Measurements from ENCODE around the gene METTL27. TPM values are rescaled to one million over a fixed set of nuclear protein-coding genes. Genes with fewer than 3 reads are reported as not detected.
A peak's percentile ranks its signal among the peaks of the same experiment; 100 is the strongest.

Gene METTL27
- total and polyA plus RNA-seq, 2 of the 8 experiments (the other 6 are each of a cell fraction or from before 2014, with no cell fraction given) = 6.2 to 12.0 TPM

DNA sequence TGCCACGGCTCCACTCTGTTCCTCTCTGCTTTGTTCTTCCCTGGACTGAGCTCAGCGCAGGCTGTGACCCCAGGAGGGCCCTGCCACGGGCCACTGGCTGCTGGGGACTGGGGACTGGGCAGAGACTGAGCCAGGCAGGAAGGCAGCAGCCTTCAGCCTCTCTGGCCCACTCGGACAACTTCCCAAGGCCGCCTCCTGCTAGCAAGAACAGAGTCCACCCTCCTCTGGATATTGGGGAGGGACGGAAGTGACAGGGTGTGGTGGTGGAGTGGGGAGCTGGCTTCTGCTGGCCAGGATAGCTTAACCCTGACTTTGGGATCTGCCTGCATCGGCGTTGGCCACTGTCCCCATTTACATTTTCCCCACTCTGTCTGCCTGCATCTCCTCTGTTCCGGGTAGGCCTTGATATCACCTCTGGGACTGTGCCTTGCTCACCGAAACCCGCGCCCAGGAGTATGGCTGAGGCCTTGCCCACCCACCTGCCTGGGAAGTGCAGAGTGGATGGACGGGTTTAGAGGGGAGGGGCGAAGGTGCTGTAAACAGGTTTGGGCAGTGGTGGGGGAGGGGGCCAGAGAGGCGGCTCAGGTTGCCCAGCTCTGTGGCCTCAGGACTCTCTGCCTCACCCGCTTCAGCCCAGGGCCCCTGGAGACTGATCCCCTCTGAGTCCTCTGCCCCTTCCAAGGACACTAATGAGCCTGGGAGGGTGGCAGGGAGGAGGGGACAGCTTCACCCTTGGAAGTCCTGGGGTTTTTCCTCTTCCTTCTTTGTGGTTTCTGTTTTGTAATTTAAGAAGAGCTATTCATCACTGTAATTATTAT is 10.3 kb downstream of the METTL27 start:
- CTCF ChIA-PET (ENCODE audit: partially characterized antibody) = interaction anchor here (0.6 to 4.9 kb wide), 14 partner anchors 8 to 303 kb away, joined by 3 to 52 read pairs (median 4); partner anchors contain the start of gene ABHD11
- peak; percentile 91 for TF ChIP-seq POLR2AphosphoS5 (IDR thresholded peaks at IDR 0.05; ENCODE audit: low read depth, low read length)
- TF ChIP-seq, protein P1, sequence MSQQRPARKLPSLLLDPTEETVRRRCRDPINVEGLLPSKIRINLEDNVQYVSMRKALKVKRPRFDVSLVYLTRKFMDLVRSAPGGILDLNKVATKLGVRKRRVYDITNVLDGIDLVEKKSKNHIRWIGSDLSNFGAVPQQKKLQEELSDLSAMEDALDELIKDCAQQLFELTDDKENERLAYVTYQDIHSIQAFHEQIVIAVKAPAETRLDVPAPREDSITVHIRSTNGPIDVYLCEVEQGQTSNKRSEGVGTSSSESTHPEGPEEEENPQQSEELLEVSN (IDR thresholded peaks at IDR 0.05) = peak; percentile 51; the same call in 1 of the 2 replicates
- TF ChIP-seq RFX5 (IDR thresholded peaks at IDR 0.05; ENCODE audit: borderline replicate concordance, low read depth, low read length) = no peak
- TF ChIP-seq EP300 (IDR thresholded peaks at IDR 0.05; ENCODE audit: borderline replicate concordance in 1 of 2, low read depth in 2 of 2, low read length in 2 of 2) = peak in 1 of 2 experiments; percentile 94; a peak in 2 of 3 replicates
- peak; percentile 22 for TF ChIP-seq SAP30 (IDR thresholded peaks at IDR 0.05; ENCODE audit: insufficient read depth, insufficient replicate concordance, low read length)
- peak; percentile 81; the same call in 1 of the 2 replicates for TF ChIP-seq YY1 (IDR thresholded peaks at IDR 0.05; ENCODE audit: low read depth, low read length)
- TF ChIP-seq BACH1 (IDR thresholded peaks at IDR 0.05; ENCODE audit: low read length) = peak; percentile 24; the same call in 1 of the 2 replicates
- peak; percentile 87 for TF ChIP-seq MAX (IDR thresholded peaks at IDR 0.05)
- peak; percentile 63 for TF ChIP-seq TAF7 (optimal IDR thresholded peaks at IDR 0.05; ENCODE audit: borderline replicate concordance, low read depth, low read length)

More for the DNA sequence above, 10.3 kb downstream of the METTL27 start:
- peak overlapping the region; percentile 10; the same call in 1 of the 2 replicates for H2BK15ac ChIP-seq (ENCODE audit: low read length)
- no peaks in the 10 kb centered on the region; a peak in 1 of 8 replicates for H3K36me3 ChIP-seq (ENCODE audit: control insufficient read depth in 2 of 4, insufficient read depth in 4 of 4, low read length in 3 of 4)
- H3K79me2 ChIP-seq (ENCODE audit: control insufficient read depth in 1 of 2, insufficient read depth in 2 of 2, low read length in 2 of 2) = no peaks in the 10 kb centered on the region; a peak in 1 of 4 replicates
- peak overlapping the region; percentile 43 to 63 (median 60) for H3K4me3 ChIP-seq (ENCODE audit: extremely low read depth in 1 of 4, insufficient read depth in 2 of 4, low read depth in 3 of 4, low read length in 4 of 4)
- H2BK5ac ChIP-seq (ENCODE audit: low read depth, low read length) = peak overlapping the region; percentile 92
- peaks cover 0 to 4% (median 0%) of the 10 kb centered on the region in 4 experiments; a peak in 2 of 7 replicates for H3K27me3 ChIP-seq (replicated peaks in 1 of 4; ENCODE audit: control insufficient read depth in 3 of 4, extremely low read depth in 1 of 4, insufficient read depth in 3 of 4, low read length in 3 of 4)
- DNase-seq (ENCODE audit: low read depth in 1 of 2, low spot score in 2 of 2) (peak in 1 of 2 experiments; percentile 91), FAIRE-seq (no peak)
- H3K27ac ChIP-seq (ENCODE audit: low read depth, low read length) = peak overlapping the region; percentile 94
- peak overlapping the region; percentile 83 for H3K4ac ChIP-seq (replicated peaks; ENCODE audit: insufficient read length, low read depth, low read length)
- H4K8ac ChIP-seq (ENCODE audit: extremely low read depth, insufficient read depth, low read length) = peak overlapping the region; percentile 95
- peak overlapping the region; percentile 7 for H2BK120ac ChIP-seq (replicated peaks; ENCODE audit: low read depth, low read length)
- peak overlapping the region; percentile 99 for H3K18ac ChIP-seq (ENCODE audit: extremely low read depth, low read length)
- peaks cover 5 to 7% of the 10 kb centered on the region in 2 experiments; a peak in 2 of 4 replicates for H3K9me3 ChIP-seq (ENCODE audit: insufficient read depth in 2 of 2, low read depth in 1 of 2, low read length in 1 of 2)
- peak overlapping the region; percentile 86 for H3K56ac ChIP-seq (replicated peaks; ENCODE audit: insufficient read length, low read depth, low read length)
- H2AFZ ChIP-seq (ENCODE audit: low read length) = no peak overlapping the region
- H3K79me1 ChIP-seq (ENCODE audit: low read depth, low read length) = peaks cover 5% of the 10 kb centered on the region; the same call in 1 of the 2 replicates
- H3K9ac ChIP-seq (replicated peaks in 1 of 4; ENCODE audit: extremely low read depth in 1 of 4, low read depth in 3 of 4, low read length in 3 of 4) = peak overlapping the region; percentile 46 to 76 (median 70)
- H3K23me2 ChIP-seq (ENCODE audit: low read depth, low read length) = peaks cover 17% of the 10 kb centered on the region; the same call in 1 of the 2 replicates
- H4K5ac ChIP-seq (ENCODE audit: insufficient read length, low read depth, low read length) = peak overlapping the region; percentile 80
- H2BK12ac ChIP-seq (ENCODE audit: low read depth, low read length) = peak overlapping the region; percentile 97
- H4K91ac ChIP-seq (replicated peaks; ENCODE audit: insufficient read length, low read length) = peak overlapping the region; percentile 95
- H2BK20ac ChIP-seq (ENCODE audit: low read length) = peak overlapping the region; percentile 100; the same call in 1 of the 2 replicates
- WGBS, 2 experiments (ENCODE audit: extremely low coverage in 1 of 2, insufficient coverage in 1 of 2, insufficient read length in 1 of 2, insufficient replicate concordance in 2 of 2, low coverage in 1 of 2, low lambda C conversion rate in 2 of 2, missing lambda C conversion rate in 1 of 2) = 7% methylated on average over 16 of the region's 16 CpGs; no CpG with 5 or more reads in 1 of the 2 experiments
- H4K20me1 ChIP-seq (replicated peaks in 1 of 2; ENCODE audit: control insufficient read depth in 1 of 2, insufficient read depth in 2 of 2, low read length in 2 of 2) = no peaks in the 10 kb centered on the region
- peaks cover 22 to 56% (median 43%) of the 10 kb centered on the region in 4 experiments for H3K4me1 ChIP-seq (replicated peaks in 1 of 4; ENCODE audit: control insufficient read depth in 3 of 4, insufficient read depth in 4 of 4, low read length in 3 of 4)
- H3K14ac ChIP-seq (ENCODE audit: insufficient read length) = no peak overlapping the region
- POLR2A ChIA-PET (ENCODE audit: partially characterized antibody) = interaction anchor here (0.6 to 6.8 kb wide), 16 partner anchors 9 to 210 kb away, joined by 3 to 96 read pairs (median 5); partner anchors contain the start of genes ABHD11 and METTL27
- no peak overlapping the region for H3K23ac ChIP-seq (ENCODE audit: insufficient read length)
- H2AK5ac ChIP-seq (ENCODE audit: low read depth, low read length) = peak overlapping the region; percentile 84
- peak overlapping the region; percentile 63 to 82 for H3K4me2 ChIP-seq (ENCODE audit: insufficient read depth in 1 of 2, low read depth in 2 of 2, low read length in 2 of 2)

All from H1 (cell line).